Ascending aorta (tissue), 2 donors: ENCODE measurements around the gene CTNNA2. TPM values are rescaled to one million over a fixed set of nuclear protein-coding genes. Genes with fewer than 3 reads are reported as not detected.

ENCODE experiments used
- DNase-seq, 2 donors: peaks; one replicate each; pipeline ENCODE4 v3.0.0-alpha.2; 2019; ENCODE audit warnings: low spot score in 2 of 2
- H3K27ac ChIP-seq, 2 donors: fragments of 200-600 bp; sonication (generic); one replicate each; pipeline ENCODE4 v1.5.1; 2016 to 2017; ENCODE audit warnings: mild to moderate bottlenecking in 1 of 2
- H3K27me3 ChIP-seq: fragments of 200-600 bp; sonication (generic); one replicate; pipeline ENCODE4 v1.5.1; 2017
- H3K36me3 ChIP-seq, 2 donors: fragments of 200-600 bp; sonication (generic); one replicate each; pipeline ENCODE4 v1.5.1; 2016
- H3K4me1 ChIP-seq, 2 donors: fragments of 200-600 bp; sonication (generic); one replicate each; pipeline ENCODE4 v1.5.1; 2016 to 2017; ENCODE audit warnings: mild to moderate bottlenecking in 1 of 2
- H3K4me3 ChIP-seq, 2 donors: fragments of 200-600 bp; sonication (generic); one replicate each; pipeline ENCODE4 v1.5.1; 2016 to 2017; ENCODE audit warnings: mild to moderate bottlenecking in 1 of 2
- H3K9me3 ChIP-seq, 2 donors: fragments of 200-600 bp; sonication (generic); one replicate each; pipeline ENCODE4 v1.5.1; 2016
- CTCF ChIP-seq, 3 experiments: fragments of 200-600 bp in 2 of 3; fragments of 450-650 bp in 1 of 3; sonication (generic) in 2 of 3; IDR thresholded peaks; one replicate each; pipeline ENCODE4 v1.5.1; 2016 to 2019; ENCODE audit warnings: antibody characterized with exemption in 3 of 3, mild to moderate bottlenecking in 1 of 3, moderate library complexity in 1 of 3
- intact Hi-C: fragments of 100-400 bp; cut with DNase I; formaldehyde crosslinking; loops from one replicate; pipeline ENCODE4 v1.15.1; 2023
- total RNA-seq: library from RNA; depleted of rRNA; stranded (reverse); fragments of >200 nt; gene quantifications from one replicate; pipeline ENCODE4 v1.1.0, GENCODE V29; 2016

The CTNNA2 gene
- total RNA-seq, 1 donor from 2014 or later: not detected

GRCh38 chr2:79770926-79771325 is 258.1 kb downstream of the CTNNA2 start:
- intact Hi-C loops: no loop called here
- Histone ChIP-seq H3K9me3 (no peaks in the 10 kb centered on the region), H3K4me1 (no peaks in the 10 kb centered on the region), H3K27ac (no peak overlapping the region), H3K36me3 (no peaks in the 10 kb centered on the region), H3K4me3 (no peak overlapping the region), H3K27me3 (no peaks in the 10 kb centered on the region)
- DNase-seq: no peak
- no peak for TF ChIP-seq CTCF (IDR thresholded peaks at IDR 0.05)

- H3K9me3 ChIP-seq: no peaks in the 10 kb centered on the region
- no peak for DNase-seq
Measured at GRCh38 chr2:79771493-79771892, 258.6 kb downstream of the CTNNA2 start.

DNA sequence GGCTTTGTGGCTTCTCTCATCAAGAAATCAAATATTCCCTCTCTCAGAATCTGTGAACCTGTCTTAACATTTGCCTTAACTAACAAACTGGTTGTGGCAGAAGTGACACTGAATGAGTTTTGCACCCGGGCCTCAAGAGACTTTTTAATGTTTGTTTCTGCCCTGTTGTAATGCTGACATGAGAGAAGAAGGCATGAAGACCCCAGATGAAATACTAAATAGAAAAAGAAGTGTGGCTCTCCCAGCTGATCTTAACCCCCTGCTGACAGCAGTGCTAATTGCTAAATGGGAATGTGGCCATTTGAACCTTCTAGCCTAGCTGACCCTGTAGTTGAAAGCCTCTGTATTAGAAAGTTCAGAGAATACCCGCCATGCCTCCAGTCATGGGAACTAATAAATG is 261.2 kb downstream of the CTNNA2 start:
- no peak for TF ChIP-seq CTCF (IDR thresholded peaks at IDR 0.05)
- intact Hi-C loops: no loop called here
- no peak for DNase-seq

More at GRCh38 chr2:79771493-79771892, 258.6 kb downstream of the CTNNA2 start:
- Histone ChIP-seq H3K4me1 (no peaks in the 10 kb centered on the region), H3K27ac (no peak overlapping the region), H3K27me3 (no peaks in the 10 kb centered on the region), H3K36me3 (no peaks in the 10 kb centered on the region), H3K4me3 (no peak overlapping the region)
- intact Hi-C loops: no loop called here
- no peak for TF ChIP-seq CTCF (IDR thresholded peaks at IDR 0.05)

GRCh38 chr2:79776461-79776860 is 263.6 kb downstream of the CTNNA2 start:
- no peaks in the 10 kb centered on the region for H3K36me3 ChIP-seq
- no peak for DNase-seq
- no peak for TF ChIP-seq CTCF (IDR thresholded peaks at IDR 0.05)
- H3K4me3 ChIP-seq: no peak overlapping the region
- H3K27ac ChIP-seq: no peak overlapping the region
- no peaks in the 10 kb centered on the region for H3K27me3 ChIP-seq
- no peaks in the 10 kb centered on the region for H3K4me1 ChIP-seq
- no peaks in the 10 kb centered on the region for H3K9me3 ChIP-seq
- intact Hi-C loops: no loop called here

More for the DNA sequence above, 261.2 kb downstream of the CTNNA2 start:
- H3K27ac ChIP-seq: no peak overlapping the region
- H3K27me3 ChIP-seq: no peaks in the 10 kb centered on the region
- no peaks in the 10 kb centered on the region for H3K4me1 ChIP-seq
- no peaks in the 10 kb centered on the region for H3K36me3 ChIP-seq
- H3K4me3 ChIP-seq: no peak overlapping the region
- H3K9me3 ChIP-seq: no peaks in the 10 kb centered on the region

GRCh38 chr2:79780781-79781180 is 267.9 kb downstream of the CTNNA2 start:
- DNase-seq: no peak
- TF ChIP-seq CTCF (IDR thresholded peaks at IDR 0.05): no peak
- Histone ChIP-seq H3K27ac (no peak overlapping the region), H3K36me3 (no peaks in the 10 kb centered on the region), H3K4me3 (no peak overlapping the region), H3K4me1 (no peaks in the 10 kb centered on the region), H3K27me3 (no peaks in the 10 kb centered on the region), H3K9me3 (no peaks in the 10 kb centered on the region)
- intact Hi-C loops: no loop called here
